ENCODE data around the gene HAND2. TPM values are rescaled to one million over a fixed set of nuclear protein-coding genes. Genes with fewer than 3 reads are reported as not detected.

The HAND2 gene
- total RNA-seq, 1 experiment from 2014 or later = not detected

DNA sequence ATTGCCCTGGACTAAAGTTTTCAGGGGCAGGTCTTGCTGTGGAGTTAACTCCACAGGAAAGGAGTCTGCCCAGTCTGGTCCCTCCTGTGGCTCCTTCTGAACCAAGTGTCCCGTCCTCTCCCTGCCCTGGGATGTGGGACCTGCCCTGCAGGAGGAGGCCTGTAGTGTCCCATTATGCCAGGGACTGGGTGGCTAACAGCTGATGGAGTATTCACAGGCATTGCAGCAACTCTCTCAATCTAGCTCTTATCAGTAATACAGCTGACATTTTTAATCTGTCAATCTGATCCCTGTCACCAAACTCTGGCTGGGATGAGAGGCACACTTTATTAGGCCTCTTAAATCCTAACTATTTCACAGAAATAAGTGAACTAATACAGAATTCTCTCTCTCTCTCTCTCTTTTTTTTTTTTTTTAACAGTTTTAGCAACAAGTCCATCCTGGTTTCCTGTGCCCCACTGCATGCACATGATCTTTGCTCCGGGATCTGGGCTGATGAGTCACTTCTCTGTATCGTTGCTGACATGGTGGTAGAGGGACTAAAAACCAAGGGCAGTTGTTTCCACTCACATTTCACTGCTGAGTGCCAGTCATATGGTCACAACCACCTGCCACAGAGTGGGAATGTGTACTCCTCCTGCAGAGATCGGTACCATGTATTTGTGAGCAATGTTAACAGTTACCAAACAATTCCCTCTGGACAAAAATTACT is 39.1 kb downstream of the HAND2 start:
- Histone ChIP-seq H3K4me3 (ENCODE audit: insufficient read depth, low read depth, low read length) (no peak overlapping the region), H3K27me3 (ENCODE audit: control insufficient read depth, insufficient read depth, low read length) (peaks cover 26% of the 10 kb centered on the region), H3K36me3 (replicated peaks; ENCODE audit: control insufficient read depth, insufficient read depth, low read length) (no peaks in the 10 kb centered on the region)
- no peak for DNase-seq

DNA sequence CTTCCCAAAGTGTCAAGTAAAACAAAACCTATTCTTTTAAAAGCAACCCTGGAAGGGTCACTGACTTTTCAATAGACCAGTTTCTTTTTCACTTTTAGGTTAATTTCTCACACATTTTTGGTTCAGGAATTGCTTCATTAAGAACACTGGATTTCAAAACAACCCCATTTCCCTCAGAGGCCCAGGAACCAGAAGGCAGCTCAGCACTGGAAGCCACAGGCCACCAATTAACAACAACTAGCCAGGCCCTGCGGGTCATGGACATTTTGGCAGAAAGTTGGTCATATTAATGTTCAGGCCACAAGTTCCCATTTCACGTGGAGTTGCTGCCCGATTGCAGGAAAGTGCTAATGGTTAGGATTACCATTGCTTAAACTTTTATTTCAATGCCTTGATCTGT is 39.8 kb downstream of the HAND2 start:
- no peaks in the 10 kb centered on the region for H3K36me3 ChIP-seq (replicated peaks; ENCODE audit: control insufficient read depth, insufficient read depth, low read length)
- peaks cover 24% of the 10 kb centered on the region for H3K27me3 ChIP-seq (ENCODE audit: control insufficient read depth, insufficient read depth, low read length)
- no peak overlapping the region for H3K4me3 ChIP-seq (ENCODE audit: insufficient read depth, low read depth, low read length)
- DNase-seq = no peak

DNA sequence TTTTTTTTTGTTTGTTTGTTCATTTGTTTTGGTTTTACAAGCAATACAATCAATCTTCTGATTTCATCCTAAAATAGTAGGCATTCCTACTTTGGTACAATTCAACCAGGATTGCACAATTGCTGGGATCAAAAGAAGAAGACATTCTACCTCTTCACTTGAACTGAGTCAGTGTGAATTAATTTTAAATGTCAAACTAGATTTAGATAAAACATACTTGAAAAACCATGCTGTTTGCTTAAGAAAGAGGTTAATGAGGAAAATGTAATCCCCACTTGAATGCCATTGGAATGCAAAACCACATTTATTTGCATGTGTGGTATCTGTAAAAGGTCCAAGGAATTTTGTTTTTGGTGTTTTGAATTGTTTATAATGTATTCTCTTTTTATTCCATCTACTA is 40.5 kb downstream of the HAND2 start:
- no peak for DNase-seq
- Histone ChIP-seq H3K27me3 (ENCODE audit: control insufficient read depth, insufficient read depth, low read length) (peaks cover 20% of the 10 kb centered on the region), H3K36me3 (replicated peaks; ENCODE audit: control insufficient read depth, insufficient read depth, low read length) (no peaks in the 10 kb centered on the region), H3K4me3 (ENCODE audit: insufficient read depth, low read depth, low read length) (no peak overlapping the region)

DNA sequence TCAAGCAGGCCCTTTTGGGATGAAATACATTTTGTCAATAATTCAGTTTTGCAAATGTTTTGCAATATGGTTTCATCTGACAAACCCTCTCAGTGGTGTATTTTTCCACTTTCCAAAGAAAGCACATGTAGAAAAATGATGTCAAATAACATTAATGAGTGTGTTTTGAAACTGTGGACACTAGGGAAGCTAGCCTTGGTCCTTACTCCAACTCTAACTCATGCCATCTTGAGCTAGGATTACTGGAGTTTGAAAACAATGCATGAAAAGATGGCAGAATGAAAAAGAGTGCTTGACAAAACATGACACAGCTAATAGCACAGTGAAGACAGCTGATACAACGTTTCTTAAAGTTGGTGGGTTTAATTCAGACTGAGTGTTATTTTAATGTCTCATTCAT is 41.4 kb downstream of the HAND2 start:
- H3K27me3 ChIP-seq (ENCODE audit: control insufficient read depth, insufficient read depth, low read length) = peaks cover 12% of the 10 kb centered on the region
- no peak overlapping the region for H3K4me3 ChIP-seq (ENCODE audit: insufficient read depth, low read depth, low read length)
- H3K36me3 ChIP-seq (replicated peaks; ENCODE audit: control insufficient read depth, insufficient read depth, low read length) = no peaks in the 10 kb centered on the region
- DNase-seq = no peak

DNA sequence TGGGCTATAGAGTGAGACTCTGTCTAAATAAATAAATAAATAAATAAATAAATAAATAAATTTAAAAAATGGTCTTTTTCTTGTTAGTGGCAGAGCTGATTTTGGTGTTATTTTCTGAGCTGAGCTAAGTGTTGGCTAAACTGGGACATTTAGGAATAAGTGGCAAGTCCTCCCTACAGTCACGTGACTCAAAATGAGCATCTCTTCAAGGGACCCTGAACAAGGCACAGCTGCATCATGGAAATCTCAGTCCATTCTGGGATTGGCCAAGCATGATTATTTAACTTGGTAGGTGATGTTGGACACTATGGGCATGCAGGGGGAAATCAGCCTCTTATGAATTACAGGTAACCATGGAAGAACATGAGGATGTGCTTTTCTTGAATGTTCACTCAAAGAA is 42.0 kb downstream of the HAND2 start:
- Histone ChIP-seq H3K4me3 (ENCODE audit: insufficient read depth, low read depth, low read length) (no peak overlapping the region), H3K36me3 (replicated peaks; ENCODE audit: control insufficient read depth, insufficient read depth, low read length) (no peaks in the 10 kb centered on the region), H3K27me3 (ENCODE audit: control insufficient read depth, insufficient read depth, low read length) (peaks cover 7% of the 10 kb centered on the region)
- no peak for DNase-seq

DNA sequence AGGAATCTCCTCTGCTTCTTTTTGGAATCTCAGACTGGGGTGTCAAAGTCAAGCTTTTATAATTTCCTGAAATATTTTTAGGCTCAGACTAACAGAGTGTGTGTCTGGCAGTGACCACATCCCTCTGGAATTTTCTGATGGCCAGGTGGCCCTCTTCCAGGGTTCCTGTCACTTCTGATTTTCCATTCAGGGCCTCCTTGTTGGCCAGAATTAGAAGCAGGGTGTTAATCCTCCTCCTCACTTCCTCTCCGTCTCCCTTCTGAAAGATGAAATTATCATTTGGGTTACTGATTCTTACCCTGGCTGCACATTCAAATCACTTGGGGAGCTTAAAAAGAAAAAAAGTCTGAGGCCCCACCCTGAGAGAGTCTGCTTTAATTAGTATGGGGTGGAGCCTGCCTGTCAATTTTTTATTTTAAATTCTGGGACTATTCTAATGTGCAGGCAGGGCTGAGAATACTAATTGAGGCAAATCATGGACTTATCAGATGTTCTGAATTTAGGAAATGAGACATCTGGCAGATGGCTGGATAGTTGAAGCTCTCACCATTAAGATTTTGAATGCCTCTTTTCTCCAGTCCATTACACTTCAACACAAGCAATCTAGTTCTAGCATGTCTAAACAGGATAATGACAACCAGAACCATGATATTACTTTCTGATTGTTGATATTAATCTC is 43.2 kb downstream of the HAND2 start:
- H3K27me3 ChIP-seq (ENCODE audit: control insufficient read depth, insufficient read depth, low read length) = no peaks in the 10 kb centered on the region
- no peak for DNase-seq
- H3K36me3 ChIP-seq (replicated peaks; ENCODE audit: control insufficient read depth, insufficient read depth, low read length) = no peaks in the 10 kb centered on the region

DNA sequence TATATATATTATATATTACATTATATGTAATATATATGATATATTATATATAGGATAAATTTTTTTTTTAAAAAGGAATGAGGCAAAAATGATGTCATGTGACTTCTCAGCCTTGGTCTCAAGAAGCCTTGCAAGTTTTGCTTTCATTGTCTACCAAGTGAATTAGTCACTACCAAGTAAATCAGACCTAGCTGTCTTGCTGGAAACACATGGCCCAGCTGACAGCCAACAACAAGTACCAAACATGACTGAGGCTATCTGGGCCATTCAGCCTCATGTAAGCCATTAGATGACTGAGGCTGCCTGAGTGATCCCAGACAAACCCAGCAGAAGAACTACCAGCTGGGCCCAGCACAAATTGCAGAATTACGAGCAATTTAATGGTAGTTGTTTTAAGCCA is 44.9 kb downstream of the HAND2 start:
- DNase-seq = no peak
- H3K36me3 ChIP-seq (replicated peaks; ENCODE audit: control insufficient read depth, insufficient read depth, low read length) = no peaks in the 10 kb centered on the region
- H3K27me3 ChIP-seq (ENCODE audit: control insufficient read depth, insufficient read depth, low read length) = no peaks in the 10 kb centered on the region
- H3K4me3 ChIP-seq (ENCODE audit: insufficient read depth, low read depth, low read length) = no peak overlapping the region

More for the DNA sequence above, 43.2 kb downstream of the HAND2 start:
- no peak overlapping the region for H3K4me3 ChIP-seq (ENCODE audit: insufficient read depth, low read depth, low read length)

DNA sequence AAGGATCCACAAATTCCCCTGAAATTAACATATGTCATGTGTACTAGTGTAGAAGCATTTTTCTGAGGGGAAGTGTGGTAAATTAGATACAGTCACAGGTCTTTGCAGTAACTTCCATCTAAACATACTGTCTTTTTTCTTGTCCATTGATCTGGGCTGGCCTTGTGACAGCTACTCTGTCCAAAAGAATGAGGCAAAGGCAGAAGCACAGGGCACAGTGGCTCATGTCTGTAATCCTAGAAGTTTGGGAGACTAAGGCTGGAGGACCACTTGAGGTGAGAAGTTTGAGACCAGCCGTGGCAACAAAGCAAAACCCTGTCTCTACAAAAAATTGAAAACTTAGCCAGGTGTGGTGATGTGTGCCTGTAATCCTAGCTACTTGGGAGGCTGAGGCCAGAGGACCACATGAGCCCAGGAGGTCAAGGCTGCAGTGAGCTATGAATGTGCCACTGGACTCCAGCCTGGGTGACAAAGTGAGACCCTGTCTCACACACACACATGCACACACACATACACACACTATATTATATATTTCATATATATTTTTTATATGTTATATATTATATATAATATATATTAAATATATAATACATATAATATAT is 47.6 kb downstream of the HAND2 start:
- Histone ChIP-seq H3K27me3 (ENCODE audit: control insufficient read depth, insufficient read depth, low read length) (no peaks in the 10 kb centered on the region), H3K4me3 (ENCODE audit: insufficient read depth, low read depth, low read length) (no peak overlapping the region), H3K36me3 (replicated peaks; ENCODE audit: control insufficient read depth, insufficient read depth, low read length) (no peaks in the 10 kb centered on the region)
- no peak for DNase-seq

DNA sequence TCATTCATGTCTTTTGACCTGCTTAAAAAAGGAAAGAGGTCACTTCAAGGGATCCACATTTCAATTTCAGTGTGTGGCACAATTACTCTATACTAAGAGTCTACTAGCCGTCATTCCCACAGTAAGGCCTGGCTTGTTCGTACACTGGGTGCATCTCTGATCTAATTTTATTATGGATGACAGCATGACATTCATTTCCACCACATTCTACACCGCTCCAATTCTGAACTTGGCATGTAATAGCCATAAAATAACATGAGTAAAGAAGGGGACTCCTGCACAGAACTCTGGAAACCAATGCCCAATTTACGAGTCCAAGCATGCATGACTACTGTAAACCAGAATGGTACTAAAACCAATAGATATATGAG is 51.1 kb downstream of the HAND2 start:
- H3K27me3 ChIP-seq (ENCODE audit: control insufficient read depth, insufficient read depth, low read length) = no peaks in the 10 kb centered on the region
- DNase-seq = no peak
- H3K36me3 ChIP-seq (replicated peaks; ENCODE audit: control insufficient read depth, insufficient read depth, low read length) = no peaks in the 10 kb centered on the region
- H3K4me3 ChIP-seq (ENCODE audit: insufficient read depth, low read depth, low read length) = no peak overlapping the region

DNA sequence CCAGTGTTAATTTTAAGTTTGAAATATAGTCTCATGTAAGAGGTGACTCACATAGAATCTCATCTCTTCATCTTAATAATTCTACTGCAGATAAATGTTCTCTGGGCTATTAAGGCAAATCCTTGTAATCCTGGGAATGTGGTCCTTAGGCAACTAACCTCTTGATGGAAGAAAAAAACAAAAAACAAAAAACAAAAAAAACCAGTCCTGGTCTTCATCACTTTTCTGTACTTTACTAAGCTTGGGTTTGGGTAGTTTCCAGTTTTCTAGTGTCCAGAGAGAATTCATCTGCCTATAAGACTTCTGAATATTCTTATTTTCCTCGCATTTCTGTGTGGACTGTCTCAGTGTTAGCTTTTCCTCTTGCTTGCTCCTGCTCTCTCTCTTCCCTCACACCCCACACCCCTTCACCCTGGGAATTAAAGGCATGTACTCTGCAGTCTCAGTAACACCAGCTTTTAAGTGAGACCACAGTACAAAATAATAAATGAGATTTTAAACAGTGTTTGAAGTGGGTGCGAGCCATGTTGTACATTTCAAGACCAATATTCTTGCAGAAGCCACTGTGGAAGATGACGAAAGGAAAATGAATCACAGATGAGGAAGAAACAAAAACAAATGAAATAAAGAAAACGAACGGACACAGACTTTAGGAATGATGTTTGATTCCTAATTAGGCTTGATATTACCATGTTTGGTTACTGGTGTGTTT is 51.7 kb downstream of the HAND2 start:
- DNase-seq = no peak
- Histone ChIP-seq H3K27me3 (ENCODE audit: control insufficient read depth, insufficient read depth, low read length) (no peaks in the 10 kb centered on the region), H3K36me3 (replicated peaks; ENCODE audit: control insufficient read depth, insufficient read depth, low read length) (no peaks in the 10 kb centered on the region), H3K4me3 (ENCODE audit: insufficient read depth, low read depth, low read length) (no peak overlapping the region)

DNA sequence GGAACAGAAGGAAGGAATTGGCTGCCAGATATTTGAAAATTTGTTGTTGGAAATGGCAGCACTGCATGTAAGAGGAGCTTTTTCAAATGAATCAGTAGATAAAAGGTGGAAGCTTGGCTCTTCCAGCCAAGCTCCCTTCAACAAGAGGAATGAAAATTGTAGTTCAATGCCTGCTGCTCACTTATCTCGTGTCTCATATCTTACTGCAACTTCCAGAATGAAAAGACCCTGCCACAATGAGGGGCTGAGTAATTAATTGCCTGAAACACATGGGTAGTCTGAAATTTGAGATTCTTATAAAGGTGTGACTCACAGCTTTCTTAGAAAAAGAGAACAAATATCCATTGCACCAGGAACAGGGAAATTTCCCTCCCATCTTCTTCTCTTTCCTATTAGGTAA is 53.0 kb downstream of the HAND2 start:
- H3K36me3 ChIP-seq (replicated peaks; ENCODE audit: control insufficient read depth, insufficient read depth, low read length) = no peaks in the 10 kb centered on the region
- no peaks in the 10 kb centered on the region for H3K27me3 ChIP-seq (ENCODE audit: control insufficient read depth, insufficient read depth, low read length)
- no peak overlapping the region for H3K4me3 ChIP-seq (ENCODE audit: insufficient read depth, low read depth, low read length)
- no peak for DNase-seq

Other genes with a start within 250 kb of the HAND2 start
- 197 and 268 TPM in 2 replicates for gene HMGB2, start 195.9 kb downstream of the HAND2 start, total RNA-seq (2014; rRNA removed; shearing (Covaris generic))
- 23.9 and 31.9 TPM in 2 replicates for gene SAP30, start 159.3 kb downstream of the HAND2 start, total RNA-seq (2014; rRNA removed; shearing (Covaris generic))
- not detected in 2 replicates for gene SCRG1, start 131.1 kb downstream of the HAND2 start, total RNA-seq (2014; rRNA removed; shearing (Covaris generic))

Data from H7 (cell line).